Calu3 (cell line): ENCODE results near the gene HGFAC. TPM values are rescaled to one million over a fixed set of nuclear protein-coding genes. Genes with fewer than 3 reads are reported as not detected.

Experiments used
- BruUV-seq: library from RNA; stranded (reverse); fragments of 400-500 nt; replicated peaks from 2 replicates; lab custom pipeline; 2021; lab: Mats Ljungman, UMichigan
- CTCF ChIA-PET: fragments of 300-600 bp; sonication (Branson Sonifier 250); formaldehyde crosslinking; loops from one replicate; lab custom pipeline; 2022; ENCODE audit warnings: antibody characterized with exemption; lab: Charles Lee
- DNase-seq: peaks from one replicate; pipeline ENCODE4 v3.0.0; 2022
- H3K27ac Mint-ChIP-seq: one replicate; pipeline ENCODE4 v1.8.0; 2022; ENCODE audit warnings: mixed read lengths; ENCODE audit not compliant: unreplicated experiment
- H3K27me3 Mint-ChIP-seq: one replicate; pipeline ENCODE4 v1.8.0; 2022; ENCODE audit warnings: mixed read lengths; ENCODE audit not compliant: unreplicated experiment
- H3K36me3 Mint-ChIP-seq: one replicate; pipeline ENCODE4 v1.8.0; 2022; ENCODE audit warnings: mild to moderate bottlenecking, moderate library complexity, mixed read lengths; ENCODE audit not compliant: insufficient read depth, unreplicated experiment
- H3K4me1 Mint-ChIP-seq: one replicate; pipeline ENCODE4 v1.8.0; 2022; ENCODE audit warnings: mild to moderate bottlenecking, low read depth, mixed read lengths; ENCODE audit not compliant: unreplicated experiment
- H3K4me3 Mint-ChIP-seq: one replicate; pipeline ENCODE4 v1.8.0; 2022; ENCODE audit warnings: mild to moderate bottlenecking, low read depth, moderate library complexity, mixed read lengths; ENCODE audit not compliant: unreplicated experiment
- H3K9me3 Mint-ChIP-seq: one replicate; pipeline ENCODE4 v1.8.0; 2022; ENCODE audit warnings: low read depth, mixed read lengths; ENCODE audit not compliant: unreplicated experiment
- intact Hi-C: fragments of 100-400 bp; cut with micrococcal nuclease; formaldehyde crosslinking; loops from one replicate; pipeline ENCODE4 v1.10.0; 2022; ENCODE audit not compliant: unreplicated experiment
- total RNA-seq: library from RNA; stranded (reverse); gene quantifications from 2 replicates; pipeline ENCODE4 v1.2.3, GENCODE V29; 2022
- TF ChIP-seq, protein P1 (sequence below): fragments of 200-600 bp; IDR thresholded peaks from one replicate; pipeline ENCODE4 v1.8.0; 2022; ENCODE audit warnings: antibody characterized with exemption; ENCODE audit not compliant: unreplicated experiment

Gene HGFAC
- total RNA-seq, 1 experiment from 2014 or later = not detected

DNA sequence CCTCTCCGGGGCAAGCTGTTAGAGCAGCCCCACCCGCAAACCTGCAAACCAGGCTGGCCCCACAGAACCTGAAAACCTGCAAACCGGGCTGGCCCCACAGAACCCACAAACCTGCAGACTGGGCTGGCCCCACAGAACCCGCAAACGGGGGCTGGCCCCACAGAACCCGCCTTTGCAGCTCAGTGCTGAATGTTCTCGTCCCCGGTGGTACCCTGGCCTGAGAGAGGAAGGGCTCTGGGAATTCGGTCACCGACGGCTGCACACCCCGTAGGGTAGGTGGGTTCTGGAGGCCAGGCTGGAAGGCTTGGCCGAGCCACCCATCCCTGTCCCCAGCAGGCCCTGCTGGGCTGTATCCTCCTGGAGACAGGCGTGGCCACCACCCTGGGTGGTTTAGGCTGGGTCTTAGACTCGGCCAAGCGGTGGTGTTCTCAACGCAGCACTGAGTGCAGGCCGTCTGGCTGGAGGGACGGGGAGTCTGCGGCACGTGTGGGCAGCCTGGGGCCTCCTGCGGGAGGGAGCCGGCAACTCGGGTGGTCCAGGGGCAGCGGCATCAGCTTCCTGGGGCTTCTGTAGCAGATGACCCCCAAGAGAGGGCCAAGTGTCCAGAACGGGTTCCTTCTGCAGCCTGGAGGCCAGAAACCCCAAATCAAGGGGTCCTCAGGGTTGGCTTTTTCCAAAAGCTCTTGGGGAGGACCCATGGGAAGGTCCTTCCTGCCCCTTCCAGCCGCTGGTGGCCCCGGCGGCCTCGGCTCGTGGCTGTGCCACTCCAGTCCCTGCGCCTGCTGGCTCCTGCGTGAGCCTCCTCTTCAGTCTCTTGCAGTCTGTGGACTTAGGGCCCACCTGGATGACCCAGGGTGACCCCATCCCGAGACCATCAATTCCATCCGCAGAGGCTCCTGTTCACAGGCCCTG lies 36.9 kb downstream of the HGFAC start:
- TF ChIP-seq, protein P1, sequence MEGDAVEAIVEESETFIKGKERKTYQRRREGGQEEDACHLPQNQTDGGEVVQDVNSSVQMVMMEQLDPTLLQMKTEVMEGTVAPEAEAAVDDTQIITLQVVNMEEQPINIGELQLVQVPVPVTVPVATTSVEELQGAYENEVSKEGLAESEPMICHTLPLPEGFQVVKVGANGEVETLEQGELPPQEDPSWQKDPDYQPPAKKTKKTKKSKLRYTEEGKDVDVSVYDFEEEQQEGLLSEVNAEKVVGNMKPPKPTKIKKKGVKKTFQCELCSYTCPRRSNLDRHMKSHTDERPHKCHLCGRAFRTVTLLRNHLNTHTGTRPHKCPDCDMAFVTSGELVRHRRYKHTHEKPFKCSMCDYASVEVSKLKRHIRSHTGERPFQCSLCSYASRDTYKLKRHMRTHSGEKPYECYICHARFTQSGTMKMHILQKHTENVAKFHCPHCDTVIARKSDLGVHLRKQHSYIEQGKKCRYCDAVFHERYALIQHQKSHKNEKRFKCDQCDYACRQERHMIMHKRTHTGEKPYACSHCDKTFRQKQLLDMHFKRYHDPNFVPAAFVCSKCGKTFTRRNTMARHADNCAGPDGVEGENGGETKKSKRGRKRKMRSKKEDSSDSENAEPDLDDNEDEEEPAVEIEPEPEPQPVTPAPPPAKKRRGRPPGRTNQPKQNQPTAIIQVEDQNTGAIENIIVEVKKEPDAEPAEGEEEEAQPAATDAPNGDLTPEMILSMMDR = no peak
- Mint-ChIP-seq H3K27ac (no peak overlapping the region), H3K36me3 (peaks cover 14% of the 10 kb centered on the region), H3K4me3 (no peak overlapping the region), H3K27me3 (no peaks in the 10 kb centered on the region), H3K4me1 (no peaks in the 10 kb centered on the region), H3K9me3 (no peaks in the 10 kb centered on the region)
- no TSS peak for BruUV-seq
- intact Hi-C loops = no loop called here
- CTCF ChIA-PET = no interaction called here
- no peak for DNase-seq

DNA sequence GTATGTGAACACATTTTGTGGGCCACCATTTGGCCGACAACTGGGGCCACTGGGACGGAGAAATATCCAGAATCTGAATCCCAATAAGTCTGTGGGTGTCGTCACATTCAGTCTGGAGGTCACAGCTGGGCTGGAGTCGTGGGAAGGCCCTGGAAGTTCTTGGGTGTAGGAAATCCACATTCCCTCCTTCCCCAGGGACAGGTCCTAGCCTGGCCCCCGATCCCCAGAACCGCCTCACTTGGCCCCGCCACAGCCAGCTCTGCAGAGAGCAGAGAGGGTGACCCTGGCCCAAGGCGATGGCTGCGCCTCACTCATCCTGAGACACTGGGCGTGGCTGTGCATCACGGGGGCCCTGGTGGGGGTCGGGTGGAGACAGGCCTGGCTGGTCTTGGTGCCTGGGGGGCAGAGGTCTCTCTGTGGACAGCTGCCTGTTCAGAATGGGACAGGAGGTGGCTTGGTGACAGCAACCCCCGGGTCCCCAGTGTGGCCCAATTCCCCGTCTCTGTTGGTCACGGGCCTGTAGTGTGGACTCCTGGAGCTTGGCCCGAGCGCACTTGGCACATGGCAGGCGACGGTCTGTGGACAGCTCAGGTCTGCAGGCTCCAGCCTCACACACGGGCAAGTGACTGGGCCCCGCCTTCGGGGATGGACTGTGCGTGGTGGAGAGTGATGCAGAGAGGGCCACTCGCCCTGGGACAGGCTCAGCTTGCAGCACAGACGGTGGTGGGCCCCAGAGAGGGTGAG lies 37.8 kb downstream of the HGFAC start:
- Mint-ChIP-seq H3K4me1 (no peaks in the 10 kb centered on the region), H3K4me3 (no peak overlapping the region), H3K27me3 (no peaks in the 10 kb centered on the region), H3K36me3 (peaks cover 19% of the 10 kb centered on the region), H3K9me3 (no peaks in the 10 kb centered on the region), H3K27ac (no peak overlapping the region)
- no TSS peak for BruUV-seq
- intact Hi-C loops = loop anchor here (1.0 kb wide), 1 partner anchor 133 kb away; no protein-coding TSS in a partner anchor
- CTCF ChIA-PET = interaction anchor here (0.5 to 1.2 kb wide), 4 partner anchors 9 to 945 kb away, joined by 3 to 7 read pairs (median 4); no protein-coding TSS in a partner anchor
- TF ChIP-seq, protein P1 = no peak
- DNase-seq = no peak

DNA sequence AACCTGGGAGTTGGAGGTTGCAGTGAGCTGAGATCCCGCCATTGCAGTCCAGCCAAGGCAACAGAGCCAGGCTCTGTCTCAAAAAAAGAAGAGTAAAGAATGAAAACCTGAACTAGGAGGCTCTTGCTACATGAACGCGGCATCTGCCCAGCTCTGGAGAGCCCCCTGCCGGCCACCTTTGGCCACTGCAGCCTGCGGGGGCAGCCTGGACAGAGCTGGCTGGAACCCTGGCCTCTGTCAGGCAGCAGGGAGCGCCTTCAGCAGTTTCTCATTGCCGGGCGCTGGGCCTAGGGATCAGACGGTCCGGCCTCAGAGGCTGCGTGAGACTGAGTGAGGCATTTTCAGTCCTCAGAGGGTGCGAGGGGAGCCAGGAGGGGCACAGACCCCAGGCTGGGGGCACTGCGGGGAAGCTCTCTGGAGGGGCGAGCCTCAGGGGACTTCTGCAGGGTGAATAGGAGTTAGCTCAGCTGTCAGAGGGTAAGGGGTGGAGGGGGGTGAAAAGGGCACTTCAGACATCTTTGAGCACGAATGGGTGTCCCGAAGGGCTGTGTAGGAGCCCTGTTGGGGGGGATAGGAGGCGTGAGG lies 38.9 kb downstream of the HGFAC start:
- CTCF ChIA-PET = interaction anchor here (0.9 to 1.2 kb wide), 4 partner anchors 10 to 400 kb away, joined by 3 to 7 read pairs (median 4); no protein-coding TSS in a partner anchor
- Mint-ChIP-seq H3K4me1 (no peaks in the 10 kb centered on the region), H3K27me3 (no peaks in the 10 kb centered on the region), H3K36me3 (peaks cover 19% of the 10 kb centered on the region), H3K9me3 (no peaks in the 10 kb centered on the region), H3K27ac (no peak overlapping the region), H3K4me3 (no peak overlapping the region)
- intact Hi-C loops = loop anchor here (1.0 kb wide), 1 partner anchor 134 kb away; no protein-coding TSS in a partner anchor
- DNase-seq = peak; percentile 86
- TF ChIP-seq, protein P1 = peak; percentile 86
- BruUV-seq = no TSS peak

- BruUV-seq = no TSS peak
These were observed 39.4 kb downstream of the HGFAC start for GRCh38 chr4:3481113-3481531.

More at GRCh38 chr4:3481113-3481531, 39.4 kb downstream of the HGFAC start:
- Mint-ChIP-seq H3K4me3 (no peak overlapping the region), H3K9me3 (no peaks in the 10 kb centered on the region), H3K27ac (no peak overlapping the region), H3K27me3 (no peaks in the 10 kb centered on the region), H3K36me3 (peaks cover 20% of the 10 kb centered on the region), H3K4me1 (no peaks in the 10 kb centered on the region)
- TF ChIP-seq, protein P1 = no peak
- CTCF ChIA-PET = interaction anchor here (0.9 to 1.2 kb wide), 4 partner anchors 11 to 400 kb away, joined by 3 to 7 read pairs (median 4); no protein-coding TSS in a partner anchor
- DNase-seq = no peak
- intact Hi-C loops = no loop called here
